GM18505 (cell line): Measurements from ENCODE around the gene SYT17.

ENCODE experiments used
- ATAC-seq: cut with Tn5 transposase; IDR thresholded peaks from one replicate; pipeline ENCODE4 v1.9.1; 2021; ENCODE audit not compliant: unreplicated experiment
- POLR2A ChIP-seq: IDR thresholded peaks from 4 replicates; pipeline ENCODE4 v1.6.1; 2011; ENCODE audit warnings: borderline replicate concordance; ENCODE audit not compliant: insufficient read depth, insufficient read length; ENCODE audit errors: extremely low read depth

The SYT17 gene, protein sequence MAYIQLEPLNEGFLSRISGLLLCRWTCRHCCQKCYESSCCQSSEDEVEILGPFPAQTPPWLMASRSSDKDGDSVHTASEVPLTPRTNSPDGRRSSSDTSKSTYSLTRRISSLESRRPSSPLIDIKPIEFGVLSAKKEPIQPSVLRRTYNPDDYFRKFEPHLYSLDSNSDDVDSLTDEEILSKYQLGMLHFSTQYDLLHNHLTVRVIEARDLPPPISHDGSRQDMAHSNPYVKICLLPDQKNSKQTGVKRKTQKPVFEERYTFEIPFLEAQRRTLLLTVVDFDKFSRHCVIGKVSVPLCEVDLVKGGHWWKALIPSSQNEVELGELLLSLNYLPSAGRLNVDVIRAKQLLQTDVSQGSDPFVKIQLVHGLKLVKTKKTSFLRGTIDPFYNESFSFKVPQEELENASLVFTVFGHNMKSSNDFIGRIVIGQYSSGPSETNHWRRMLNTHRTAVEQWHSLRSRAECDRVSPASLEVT

DNA sequence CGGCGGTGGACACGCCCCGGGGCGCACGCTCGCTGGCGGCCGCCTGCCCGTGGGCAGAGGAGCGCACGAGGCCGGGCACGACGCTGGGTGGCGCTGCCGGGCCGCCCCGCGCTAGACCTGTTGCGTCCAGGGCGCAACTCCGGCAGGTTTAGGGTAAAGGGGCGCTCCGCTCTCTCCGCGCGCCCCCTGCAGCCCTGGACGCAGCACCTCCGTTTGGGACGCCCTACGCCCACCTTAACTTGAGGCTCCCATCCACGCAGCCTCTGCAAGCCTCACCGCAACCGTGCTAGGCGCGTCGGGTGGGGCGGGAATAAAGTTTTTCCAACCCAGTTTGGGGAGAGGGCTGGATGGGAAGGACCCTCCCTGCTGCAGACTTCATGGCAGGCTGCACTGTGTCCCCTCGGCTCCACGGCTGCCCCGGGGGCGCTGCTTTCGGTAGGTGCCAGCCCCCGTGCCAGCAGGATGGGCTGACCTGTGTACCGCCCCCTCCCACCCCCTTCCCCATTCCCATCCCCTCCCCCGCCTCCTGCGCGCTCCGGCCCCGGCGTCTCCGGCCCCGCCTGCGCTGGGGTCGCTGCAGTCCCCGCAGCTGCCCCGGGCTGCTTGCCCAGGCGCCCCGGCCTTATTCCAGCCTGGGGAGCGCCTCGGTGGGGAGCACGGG, at the start of gene SYT17:
SYT17 (plus strand) TSS at position 531 of the 661 bp plus-strand sequence. CDS start 407 bp downstream, outside the sequence.
- no peak for ATAC-seq
- TF ChIP-seq POLR2A: no peak

DNA sequence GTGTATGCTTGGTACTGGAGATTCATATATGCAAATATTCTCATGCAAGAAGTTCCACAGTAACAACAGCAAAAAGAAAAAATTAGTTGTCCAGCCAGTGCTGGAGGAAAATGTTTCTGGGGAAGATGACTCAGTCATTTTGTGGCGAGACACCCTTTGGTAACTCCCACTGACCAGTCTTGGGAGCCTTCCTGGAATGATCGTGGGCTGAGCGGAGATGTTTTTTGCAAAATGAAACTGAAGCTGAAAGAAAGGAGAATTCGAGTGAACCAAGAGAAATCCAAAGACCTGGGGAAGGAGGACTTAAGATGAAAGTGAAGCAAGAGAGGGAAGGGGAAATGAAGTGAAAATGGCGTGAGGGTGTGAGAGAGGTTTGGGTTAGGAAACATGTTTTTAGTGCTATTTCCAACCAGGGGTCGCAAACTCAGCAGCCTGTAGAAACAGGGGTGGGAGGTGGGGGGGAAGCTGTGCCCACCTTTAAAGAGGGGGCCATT, 49.1 kb upstream of the SYT17 start:
- no peak for ATAC-seq
- peak; percentile 32 for TF ChIP-seq POLR2A

DNA sequence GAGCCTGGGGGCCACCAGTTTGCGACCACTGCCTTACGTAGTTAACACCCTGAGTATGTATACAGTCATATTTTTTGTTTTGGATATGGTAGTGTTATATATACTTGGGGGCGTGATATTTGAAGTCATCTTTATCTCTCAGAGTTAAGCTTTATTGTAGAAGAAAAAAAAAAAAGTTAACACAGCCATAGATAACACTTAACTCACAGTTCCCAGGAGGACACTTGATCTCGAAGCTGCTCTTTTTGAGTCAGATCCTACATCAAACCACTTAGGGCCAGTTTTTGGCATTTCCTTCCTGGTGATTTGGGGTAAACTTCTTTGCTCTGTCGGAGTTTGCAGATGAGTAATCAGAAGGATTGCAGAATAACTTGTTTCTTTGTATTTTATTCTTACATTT, 48.5 kb upstream of the SYT17 start:
- ATAC-seq: no peak
- TF ChIP-seq POLR2A: no peak

DNA sequence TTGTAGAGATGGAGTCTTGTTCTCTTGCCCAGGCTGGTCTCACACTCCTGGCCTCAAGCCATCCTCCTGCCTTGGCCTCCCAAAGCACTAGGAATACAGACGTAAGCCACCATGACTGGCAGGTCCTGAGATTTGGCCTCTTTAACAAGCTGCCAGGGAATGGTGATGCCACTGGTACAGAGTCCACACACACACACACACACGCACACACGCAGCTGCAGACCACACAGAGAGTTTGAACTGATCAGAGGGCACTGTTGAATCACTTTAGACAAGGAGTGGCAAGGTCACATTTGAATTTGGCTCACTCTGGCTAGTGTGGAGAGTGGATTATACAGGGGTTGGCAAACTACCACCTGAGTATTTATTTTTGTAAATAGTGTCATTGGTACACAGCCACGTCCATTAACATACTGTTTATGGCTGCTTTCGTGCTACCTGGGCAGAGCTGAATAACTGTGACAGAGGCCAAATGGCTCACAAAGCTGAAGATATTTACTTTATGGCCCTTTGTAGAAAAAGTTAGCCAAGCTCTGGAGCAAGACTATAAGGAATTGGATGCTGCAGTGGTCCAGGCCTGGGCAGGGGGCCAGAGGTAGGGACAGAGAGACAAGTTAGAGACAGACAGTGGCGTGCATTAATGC, 44.4 kb upstream of the SYT17 start:
- no peak for ATAC-seq
- no peak for TF ChIP-seq POLR2A

DNA sequence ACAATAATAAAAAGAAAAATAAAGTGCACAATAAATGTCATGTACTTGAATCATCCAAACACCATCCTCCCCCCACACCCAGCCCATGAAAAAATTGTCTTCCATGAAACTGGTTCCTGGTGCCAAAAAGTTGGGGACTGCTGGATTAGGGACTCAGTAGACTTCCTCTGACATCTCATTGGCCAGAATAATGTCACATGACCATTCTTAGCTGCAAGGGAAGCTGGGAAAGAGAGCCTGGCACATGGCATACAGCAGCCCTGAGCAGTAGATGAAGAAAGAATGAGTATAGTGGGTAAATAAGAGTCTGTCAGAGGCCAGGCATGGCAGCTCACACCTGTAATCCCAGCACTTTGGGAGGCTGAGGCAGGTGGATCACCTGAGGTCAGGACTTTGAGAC, 41.7 kb upstream of the SYT17 start:
- TF ChIP-seq POLR2A: no peak
- ATAC-seq: no peak

DNA sequence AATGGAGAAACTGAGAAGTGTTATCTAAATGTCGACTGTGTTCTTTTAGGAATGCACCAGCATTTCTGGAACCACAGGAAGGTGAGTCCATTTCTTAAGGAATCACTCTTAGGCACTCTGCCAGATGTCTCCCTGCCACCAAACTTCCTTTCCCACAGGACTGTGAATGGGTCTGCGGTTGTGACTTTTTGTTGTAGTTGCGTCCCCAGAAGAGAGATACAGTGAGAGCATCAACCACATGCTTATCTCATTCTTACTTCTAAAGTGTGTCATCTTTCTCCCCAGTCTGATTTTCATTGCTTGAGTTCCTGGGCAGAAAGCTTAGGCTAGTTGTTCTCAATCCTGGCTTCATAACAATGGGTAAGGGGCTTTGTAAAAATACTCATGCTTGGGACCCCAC, 40.8 kb upstream of the SYT17 start:
- ATAC-seq: peak; percentile 46
- TF ChIP-seq POLR2A: no peak

DNA sequence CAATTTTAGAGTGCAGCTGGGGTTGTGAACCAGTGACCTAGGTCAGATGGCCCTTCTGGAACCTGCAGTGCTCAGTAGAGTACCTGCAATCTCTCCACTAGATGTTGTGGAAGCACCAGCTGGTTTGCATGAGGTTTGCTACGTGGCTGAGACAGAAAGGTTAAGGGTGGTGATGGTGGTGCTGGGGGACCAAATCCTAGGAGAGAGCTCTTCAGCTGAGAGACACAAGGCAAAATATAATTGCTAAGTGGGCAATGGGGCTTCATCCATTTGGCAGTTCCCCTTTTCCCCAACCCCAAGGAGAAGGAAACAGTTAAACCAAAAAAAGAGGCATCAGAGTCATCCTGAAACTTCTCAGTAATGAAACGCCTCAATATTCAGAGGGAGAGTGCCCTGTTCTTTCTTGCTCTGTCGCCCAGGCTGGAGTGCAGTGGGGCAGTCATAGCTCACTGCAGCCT, 40.3 kb upstream of the SYT17 start:
- ATAC-seq: peak; percentile 43
- TF ChIP-seq POLR2A: no peak

DNA sequence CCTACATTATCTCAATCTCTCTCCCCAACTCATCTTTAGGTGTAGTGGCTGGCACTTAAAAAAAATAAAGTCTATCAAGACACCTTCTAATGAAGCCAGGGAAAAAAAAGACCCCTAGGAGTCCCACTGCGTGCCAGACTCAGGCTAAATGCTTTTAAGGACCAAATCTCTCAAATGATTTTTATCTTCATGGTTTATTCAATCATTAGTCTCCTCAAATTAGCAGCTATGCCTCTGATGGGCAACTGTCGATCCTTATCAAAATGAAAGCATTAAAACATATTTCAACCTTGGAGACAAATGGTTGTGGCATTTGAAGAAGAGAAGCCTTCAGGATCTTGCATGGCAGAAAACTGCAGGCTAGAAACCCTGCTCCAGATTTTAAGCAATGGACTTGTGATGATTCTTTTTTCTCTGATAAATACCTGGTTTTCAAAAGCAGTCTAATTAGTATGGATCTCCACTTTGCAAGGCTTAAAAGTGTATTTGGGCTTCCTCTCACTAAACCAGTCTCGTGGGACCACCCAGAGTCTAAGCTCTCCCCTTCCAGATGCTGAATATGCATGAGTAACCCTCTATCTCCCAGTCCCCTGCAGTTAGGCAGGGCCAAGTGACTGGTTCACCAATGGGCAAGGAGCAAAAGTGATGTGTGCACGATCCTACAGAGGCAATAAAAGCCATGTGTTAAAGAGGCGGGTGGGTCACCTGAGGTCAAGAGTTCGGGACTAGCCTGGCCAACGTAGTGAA, 39.4 kb upstream of the SYT17 start:
- ATAC-seq: no peak
- no peak for TF ChIP-seq POLR2A

DNA sequence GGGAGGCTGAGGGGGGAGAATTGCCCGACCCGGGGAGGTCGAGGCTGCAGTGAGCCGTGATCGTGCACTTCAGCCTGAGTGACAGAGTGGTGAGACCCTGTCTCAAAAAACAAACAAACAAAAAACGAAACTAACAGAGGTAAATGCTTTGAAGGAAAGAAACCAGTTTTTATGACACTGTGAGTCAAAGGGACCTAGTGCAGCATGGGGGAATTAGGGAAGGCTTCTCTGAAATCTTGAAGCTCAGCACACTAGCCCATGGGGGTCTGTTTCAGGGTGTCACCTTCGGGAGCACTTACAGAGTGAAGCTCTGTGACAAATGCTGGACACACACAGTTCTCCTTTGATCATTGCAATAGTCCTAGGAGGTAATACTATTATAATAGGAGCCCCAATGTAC, 37.7 kb upstream of the SYT17 start:
- no peak for TF ChIP-seq POLR2A
- no peak for ATAC-seq

DNA sequence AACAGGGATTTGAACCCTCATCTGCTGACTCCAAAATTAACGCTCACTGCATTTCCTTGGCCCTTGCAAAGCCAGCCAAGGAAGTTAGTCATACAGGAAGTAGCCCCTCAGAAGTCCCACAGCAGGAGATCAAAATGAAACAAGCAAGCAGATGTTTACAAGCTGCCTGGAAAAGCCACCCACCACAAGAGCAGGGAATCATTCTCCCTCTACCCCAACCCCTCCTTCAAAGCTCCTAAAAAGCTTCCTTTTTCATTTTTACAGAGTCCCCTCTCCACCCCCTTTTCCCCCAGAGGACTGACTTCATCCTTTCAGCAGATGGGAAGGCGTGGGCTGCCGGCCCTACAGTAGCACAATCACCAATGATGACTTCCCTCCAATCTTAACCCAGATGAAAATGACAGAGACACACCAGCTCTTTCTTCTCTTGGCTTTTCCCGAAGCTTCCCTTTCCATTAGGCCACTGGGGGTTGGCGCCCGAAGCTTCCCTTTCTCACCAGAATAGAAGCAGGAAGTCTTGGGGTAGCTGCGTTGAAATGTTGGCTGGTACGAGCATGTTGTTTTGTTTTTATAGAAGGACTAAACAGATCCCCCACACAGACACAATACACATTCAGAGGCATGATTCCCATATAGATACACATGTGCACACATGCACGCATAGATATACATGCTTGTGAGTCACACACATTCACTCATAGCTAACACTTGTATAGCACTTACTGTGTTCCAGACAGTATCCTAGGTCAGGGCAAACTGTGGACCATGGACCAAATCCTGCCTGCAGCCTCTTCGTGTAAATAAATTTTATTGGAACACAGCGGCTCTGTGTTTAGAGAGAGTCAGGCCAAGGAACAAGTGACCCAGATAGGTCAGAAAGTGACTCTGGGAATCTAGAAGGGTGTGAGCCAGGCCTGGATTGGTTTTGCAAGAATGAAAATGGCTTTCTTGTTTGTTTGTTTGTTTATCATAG, 36.9 kb upstream of the SYT17 start:
- TF ChIP-seq POLR2A: no peak
- ATAC-seq: no peak

DNA sequence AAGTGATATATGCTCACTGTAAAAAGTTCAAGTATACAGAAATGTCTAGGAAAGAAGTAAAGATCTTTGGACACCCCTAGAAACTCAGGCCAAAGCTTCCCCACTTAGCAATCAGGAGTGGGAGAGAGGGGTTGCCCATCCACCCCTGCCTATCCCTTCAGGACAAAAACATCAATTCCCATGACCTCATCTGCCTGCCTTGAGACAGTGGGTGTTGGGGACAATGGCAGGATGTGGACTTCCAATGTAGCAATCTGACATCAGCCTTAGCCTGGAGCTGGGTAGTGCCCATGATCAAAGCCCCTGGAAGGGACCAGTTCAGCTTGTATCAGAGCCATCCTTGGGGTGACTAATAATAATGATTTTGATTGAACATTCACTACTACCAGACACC, 36.2 kb upstream of the SYT17 start:
- ATAC-seq: no peak
- TF ChIP-seq POLR2A: no peak

DNA sequence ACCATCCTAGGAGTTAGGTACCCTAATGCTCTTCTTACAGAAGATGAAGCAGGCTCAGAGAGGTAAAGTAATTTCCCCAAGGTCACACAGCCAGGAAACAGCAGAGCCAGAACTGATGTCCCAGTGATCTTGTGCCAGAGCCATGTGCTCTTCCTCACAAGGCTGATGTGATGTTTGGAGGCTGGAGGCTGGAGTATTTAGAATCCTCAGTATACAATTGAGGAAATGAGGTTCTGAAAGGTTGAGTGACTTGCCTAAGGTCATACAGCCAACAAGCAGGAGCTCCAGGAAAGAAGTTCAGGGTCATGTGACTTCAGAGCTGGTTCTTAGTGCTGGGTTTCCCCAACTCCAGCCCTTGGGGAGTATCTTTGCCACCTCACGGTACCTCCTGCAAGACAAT, 35.8 kb upstream of the SYT17 start:
- TF ChIP-seq POLR2A: no peak
- ATAC-seq: no peak
